Endometrium (tissue), 2 donors: ENCODE measurements around the gene BASP1.
"Not testable (repeated sequence)": the region's sequence is repeated elsewhere in the genome, so short reads cannot be mapped to it uniquely, and the experiment has no call there.

Source experiments
- FAIRE-seq: peaks from 2 replicates; lab custom pipeline; 2012; peaks lifted over from hg19 to GRCh38; lab: Jason Lieb, UNC
- donor health status: control.
- donor health status: control.

BASP1 gene

GRCh38 chr5:17289681-17290539, 72.5 kb downstream of the BASP1 start:
- no peak for FAIRE-seq

GRCh38 chr5:17290540-17290974, 73.1 kb downstream of the BASP1 start:
- FAIRE-seq: no peak

- no peak for FAIRE-seq
Observed at GRCh38 chr5:17292434-17293015, 75.1 kb downstream of the BASP1 start.

- FAIRE-seq: no peak
Observed at GRCh38 chr5:17294639-17295311, 77.3 kb downstream of the BASP1 start.

GRCh38 chr5:17295671-17296070, 78.2 kb downstream of the BASP1 start:
- FAIRE-seq: no peak

GRCh38 chr5:17302106-17302505, 84.7 kb downstream of the BASP1 start:
- FAIRE-seq: no peak

- FAIRE-seq: no peak
Observed at GRCh38 chr5:17302604-17303003, 85.2 kb downstream of the BASP1 start.

GRCh38 chr5:17304282-17304681, 86.9 kb downstream of the BASP1 start:
- FAIRE-seq: no peak

- FAIRE-seq: no peak
Observed at GRCh38 chr5:17305017-17305416, 87.6 kb downstream of the BASP1 start.

GRCh38 chr5:17305964-17306725, 88.7 kb downstream of the BASP1 start:
- no peak for FAIRE-seq

GRCh38 chr5:17306726-17307091, 89.3 kb downstream of the BASP1 start:
- FAIRE-seq: no peak

GRCh38 chr5:17307440-17307839, 90.0 kb downstream of the BASP1 start:
- not testable (repeated sequence) for FAIRE-seq

GRCh38 chr5:17308326-17309065, 91.1 kb downstream of the BASP1 start:
- FAIRE-seq: no peak

- FAIRE-seq: no peak
Observed at GRCh38 chr5:17309462-17309861, 92.0 kb downstream of the BASP1 start.

GRCh38 chr5:17310502-17310901, 93.1 kb downstream of the BASP1 start:
- not testable (repeated sequence) for FAIRE-seq

- FAIRE-seq: not testable (repeated sequence)
Observed at GRCh38 chr5:17311811-17312210, 94.4 kb downstream of the BASP1 start.

- FAIRE-seq: no peak
Observed at GRCh38 chr5:17312358-17312757, 94.9 kb downstream of the BASP1 start.

- FAIRE-seq: no peak
Observed at GRCh38 chr5:17314907-17315471, 97.6 kb downstream of the BASP1 start.

GRCh38 chr5:17315710-17316221, 98.3 kb downstream of the BASP1 start:
- no peak for FAIRE-seq

- FAIRE-seq: no peak
Observed at GRCh38 chr5:17316970-17317459, 99.6 kb downstream of the BASP1 start.

GRCh38 chr5:17317473-17317872, 100.0 kb downstream of the BASP1 start:
- no peak for FAIRE-seq
